Prostate gland (tissue), 2 donors: ENCODE data around the gene ARSI. TPM values are rescaled to one million over a fixed set of nuclear protein-coding genes. Genes with fewer than 3 reads are reported as not detected.

ENCODE experiments used
- DNase-seq: peaks from one replicate; pipeline ENCODE4 v3.0.0-alpha.2; 2019; ENCODE audit warnings: low spot score
- H3K27ac ChIP-seq, 2 donors: fragments of 200-600 bp; sonication (generic); 2 replicates each; pipeline ENCODE4 v1.5.1; 2017 to 2019
- H3K27me3 ChIP-seq: fragments of 200-600 bp; sonication (generic); replicated peaks from 2 replicates; pipeline ENCODE4 v1.5.1; 2019; ENCODE audit not compliant: insufficient read depth
- H3K36me3 ChIP-seq, 2 donors: fragments of 200-600 bp; sonication (generic); 1 replicate in 1 of 2; 2 replicates in 1 of 2; pipeline versions ENCODE4 v1.5.1 to v1.8.1; 2017 to 2019
- H3K4me1 ChIP-seq: fragments of 200-600 bp; sonication (generic); replicated peaks from 2 replicates; pipeline ENCODE4 v1.5.1; 2019
- H3K4me3 ChIP-seq, 2 donors: fragments of 200-600 bp; sonication (generic); 2 replicates each; pipeline ENCODE4 v1.5.1; 2017 to 2019
- H3K9me3 ChIP-seq: fragments of 200-600 bp; sonication (generic); 2 replicates; pipeline ENCODE4 v1.5.1; 2017
- POLR2A ChIP-seq: fragments of 450-650 bp; IDR thresholded peaks from one replicate; pipeline ENCODE4 v1.6.1; 2016; ENCODE audit warnings: antibody characterized with exemption, mild to moderate bottlenecking
- POLR2AphosphoS5 ChIP-seq: sonication (generic); formaldehyde crosslinking; IDR thresholded peaks from one replicate; pipeline ENCODE4 v1.6.1; 2017; ENCODE audit warnings: antibody characterized with exemption
- WGBS: methylation state at CpG from one replicate; pipeline ENCODE4 v1.1.5; 2018; 5-methylcytosine and 5-hydroxymethylcytosine counted together
- intact Hi-C: fragments of 100-400 bp; cut with DNase I; formaldehyde crosslinking; loops from one replicate; pipeline ENCODE4 v1.14.2; 2022
- total RNA-seq, 2 donors: library from RNA; depleted of rRNA; stranded (reverse); fragments of >200 nt; gene quantifications; one replicate each; pipeline ENCODE4 v1.1.0, GENCODE V29; 2016
- TF ChIP-seq, protein P1 (sequence below), 4 experiments: fragments of 200-600 bp in 2 of 4; fragments of 450-650 bp in 2 of 4; sonication (generic) in 2 of 4; IDR thresholded peaks; 1 replicate in 3 of 4; 2 replicates in 1 of 4; pipeline ENCODE4 v1.5.1; 2016 to 2019; ENCODE audit warnings: antibody characterized with exemption in 4 of 4, mild to moderate bottlenecking in 2 of 4, moderate library complexity in 2 of 4

Gene ARSI
- total RNA-seq, 2 donors from 2014 or later, result 1.5 to 1.6 TPM

DNA sequence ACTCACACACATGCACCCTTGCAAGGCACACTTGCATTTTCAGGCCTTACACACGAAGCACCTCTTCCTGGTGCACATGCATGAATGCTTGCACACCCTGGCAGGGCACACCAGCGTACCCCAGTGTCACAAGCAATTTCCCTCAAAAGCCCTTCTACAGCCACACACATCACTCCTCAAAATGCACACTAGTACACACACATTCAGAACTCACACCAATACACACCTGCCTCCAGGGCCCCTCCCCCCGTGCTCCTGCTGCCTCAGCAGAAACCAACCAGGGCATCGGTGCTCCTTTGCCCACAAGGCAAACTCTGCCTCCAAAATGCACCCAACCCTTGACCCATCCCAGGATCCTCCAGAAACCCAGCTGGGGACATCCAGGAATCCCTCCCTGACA is 14.3 kb downstream of the ARSI start:
- no peaks in the 10 kb centered on the region for H3K9me3 ChIP-seq
- WGBS, result 89% methylated on average over 4 of the region's 4 CpGs
- intact Hi-C loops, result no loop called here
- no peak overlapping the region for H3K27ac ChIP-seq
- TF ChIP-seq, protein P1, sequence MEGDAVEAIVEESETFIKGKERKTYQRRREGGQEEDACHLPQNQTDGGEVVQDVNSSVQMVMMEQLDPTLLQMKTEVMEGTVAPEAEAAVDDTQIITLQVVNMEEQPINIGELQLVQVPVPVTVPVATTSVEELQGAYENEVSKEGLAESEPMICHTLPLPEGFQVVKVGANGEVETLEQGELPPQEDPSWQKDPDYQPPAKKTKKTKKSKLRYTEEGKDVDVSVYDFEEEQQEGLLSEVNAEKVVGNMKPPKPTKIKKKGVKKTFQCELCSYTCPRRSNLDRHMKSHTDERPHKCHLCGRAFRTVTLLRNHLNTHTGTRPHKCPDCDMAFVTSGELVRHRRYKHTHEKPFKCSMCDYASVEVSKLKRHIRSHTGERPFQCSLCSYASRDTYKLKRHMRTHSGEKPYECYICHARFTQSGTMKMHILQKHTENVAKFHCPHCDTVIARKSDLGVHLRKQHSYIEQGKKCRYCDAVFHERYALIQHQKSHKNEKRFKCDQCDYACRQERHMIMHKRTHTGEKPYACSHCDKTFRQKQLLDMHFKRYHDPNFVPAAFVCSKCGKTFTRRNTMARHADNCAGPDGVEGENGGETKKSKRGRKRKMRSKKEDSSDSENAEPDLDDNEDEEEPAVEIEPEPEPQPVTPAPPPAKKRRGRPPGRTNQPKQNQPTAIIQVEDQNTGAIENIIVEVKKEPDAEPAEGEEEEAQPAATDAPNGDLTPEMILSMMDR (IDR thresholded peaks at IDR 0.05), result no peak
- TF ChIP-seq POLR2A (no peak), POLR2AphosphoS5 (no peak)
- H3K36me3 ChIP-seq, result no peaks in the 10 kb centered on the region
- no peaks in the 10 kb centered on the region for H3K4me1 ChIP-seq
- H3K27me3 ChIP-seq, result no peaks in the 10 kb centered on the region
- DNase-seq, result no peak
- no peak overlapping the region for H3K4me3 ChIP-seq

DNA sequence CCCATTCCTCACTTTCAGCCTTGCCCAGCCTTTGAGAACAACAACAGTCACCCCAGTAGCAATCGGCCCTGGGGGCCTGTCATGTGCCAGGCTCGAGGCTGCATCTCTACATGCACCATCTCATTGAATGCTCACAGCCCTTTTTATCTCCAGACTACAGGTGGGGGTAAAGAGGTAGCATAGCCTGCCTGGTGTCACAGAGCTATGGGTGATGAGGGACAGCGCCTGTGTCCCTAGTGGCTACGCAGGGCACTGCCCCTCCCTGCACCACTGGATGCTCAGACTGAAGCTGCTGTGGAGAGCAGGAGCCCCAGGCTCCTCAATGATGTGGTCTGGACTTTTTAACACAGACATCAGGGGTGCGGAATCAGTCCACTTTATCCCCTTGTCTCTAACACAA is 15.9 kb downstream of the ARSI start:
- intact Hi-C loops, result no loop called here
- Histone ChIP-seq H3K27ac (no peak overlapping the region), H3K9me3 (no peaks in the 10 kb centered on the region), H3K36me3 (no peaks in the 10 kb centered on the region), H3K4me1 (no peaks in the 10 kb centered on the region), H3K27me3 (no peaks in the 10 kb centered on the region), H3K4me3 (no peak overlapping the region)
- WGBS, result 69% methylated on average over 5 of the region's 5 CpGs
- no peak for TF ChIP-seq POLR2A
- TF ChIP-seq, protein P1 (IDR thresholded peaks at IDR 0.05), result peak in 1 of 4 experiments; percentile 26
- no peak for DNase-seq

DNA sequence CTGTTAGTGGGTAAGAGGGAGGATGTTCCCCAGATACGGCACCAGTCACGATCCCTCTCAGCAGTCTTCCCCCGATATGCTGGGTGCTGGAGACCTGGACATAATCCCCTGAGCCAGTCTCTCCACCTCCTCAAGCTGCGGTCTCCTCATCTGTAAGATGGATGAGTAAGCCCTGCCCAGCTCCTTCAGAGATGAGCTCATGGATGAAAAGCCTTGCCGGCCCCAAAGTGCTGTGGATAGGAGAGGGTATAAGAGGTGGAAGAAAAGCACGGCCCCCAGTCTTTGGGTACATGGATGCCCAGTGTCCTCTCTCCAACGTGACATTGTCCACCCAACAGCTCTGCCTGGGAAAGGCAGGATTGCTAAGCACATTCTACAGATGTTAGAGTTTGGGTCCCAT is 17.6 kb downstream of the ARSI start:
- Histone ChIP-seq H3K9me3 (no peaks in the 10 kb centered on the region), H3K27ac (no peak overlapping the region), H3K27me3 (no peaks in the 10 kb centered on the region), H3K4me3 (no peak overlapping the region), H3K4me1 (no peaks in the 10 kb centered on the region), H3K36me3 (no peaks in the 10 kb centered on the region)
- no peak for DNase-seq
- TF ChIP-seq, protein P1 (IDR thresholded peaks at IDR 0.05), result no peak
- TF ChIP-seq POLR2A, result no peak
- TF ChIP-seq POLR2AphosphoS5, result no peak
- WGBS, result 97% methylated on average over 7 of the region's 7 CpGs
- intact Hi-C loops, result no loop called here

DNA sequence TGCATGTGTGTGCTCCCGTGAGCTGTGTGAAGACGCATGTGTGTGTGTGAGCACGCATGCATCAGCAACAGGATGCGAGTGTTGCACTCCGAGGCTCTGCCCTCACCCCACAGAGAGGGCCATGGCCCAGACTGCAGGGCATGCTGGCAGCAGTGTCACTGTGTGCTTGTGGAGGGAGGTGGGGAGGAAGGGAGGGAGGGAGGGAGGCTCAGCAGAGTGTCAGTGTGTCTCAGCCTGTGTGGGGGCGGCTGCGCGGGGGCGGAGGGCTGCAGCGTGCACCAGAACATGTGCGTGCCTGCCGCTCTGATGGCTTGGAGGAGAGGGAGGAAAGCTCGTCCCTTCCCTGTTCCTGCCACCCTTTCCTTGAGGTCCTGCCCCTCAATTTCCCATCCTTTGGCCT is 18.4 kb downstream of the ARSI start:
- TF ChIP-seq, protein P1 (IDR thresholded peaks at IDR 0.05), result no peak
- TF ChIP-seq POLR2A (no peak), POLR2AphosphoS5 (no peak)
- 49% methylated on average over 13 of the region's 13 CpGs for WGBS
- intact Hi-C loops, result no loop called here

DNA sequence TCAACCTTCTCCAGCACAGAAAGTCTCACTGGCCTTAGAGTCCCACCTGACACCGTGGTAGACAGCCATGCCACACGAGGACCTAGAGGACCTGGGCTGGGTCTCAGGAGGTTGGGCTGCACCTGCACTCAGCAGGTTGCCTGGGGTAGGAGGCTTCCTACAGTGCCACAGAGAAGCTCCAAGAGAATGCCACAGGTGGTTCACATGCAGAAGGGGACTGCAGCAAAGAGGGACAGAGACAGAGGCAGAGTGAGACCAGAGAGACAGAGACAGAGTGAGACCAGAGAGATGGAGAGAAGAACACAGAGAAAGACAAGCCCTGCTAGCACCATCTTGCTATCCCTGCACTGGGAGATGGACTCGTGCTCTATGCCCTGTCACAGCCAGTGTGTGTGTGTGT is 18.8 kb downstream of the ARSI start:
- Histone ChIP-seq H3K9me3 (no peaks in the 10 kb centered on the region), H3K4me1 (no peaks in the 10 kb centered on the region), H3K4me3 (no peak overlapping the region), H3K27me3 (no peaks in the 10 kb centered on the region), H3K36me3 (no peaks in the 10 kb centered on the region), H3K27ac (no peak overlapping the region)
- intact Hi-C loops, result no loop called here
- DNase-seq, result no peak
- WGBS, result 79% methylated on average over 3 of the region's 3 CpGs
- TF ChIP-seq, protein P1 (IDR thresholded peaks at IDR 0.05), result no peak
- no peak for TF ChIP-seq POLR2A

More for the DNA sequence above, 18.4 kb downstream of the ARSI start:
- Histone ChIP-seq H3K4me1 (no peaks in the 10 kb centered on the region), H3K9me3 (no peaks in the 10 kb centered on the region), H3K27me3 (no peaks in the 10 kb centered on the region), H3K4me3 (no peak overlapping the region), H3K36me3 (no peaks in the 10 kb centered on the region), H3K27ac (no peak overlapping the region)
- DNase-seq, result no peak
